ENCODE measurements around the gene SFMBT2.
A peak's percentile ranks its signal among the peaks of the same experiment; 100 is the strongest.

SFMBT2 gene

GRCh38 chr10:7136016-7136415, 274.8 kb downstream of the SFMBT2 start:
- no peak for DNase-seq (ENCODE audit: low spot score)

GRCh38 chr10:7135188-7135587, 275.6 kb downstream of the SFMBT2 start:
- no peak for DNase-seq (ENCODE audit: low spot score)

GRCh38 chr10:7134448-7134847, 276.4 kb downstream of the SFMBT2 start:
- no peak for DNase-seq (ENCODE audit: low spot score)

GRCh38 chr10:7133958-7134357, 276.9 kb downstream of the SFMBT2 start:
- no peak for DNase-seq (ENCODE audit: low spot score)

- no peak for DNase-seq (ENCODE audit: low spot score)
Measured at GRCh38 chr10:7133278-7133677, 277.6 kb downstream of the SFMBT2 start.

GRCh38 chr10:7130191-7130911, 280.5 kb downstream of the SFMBT2 start:
- no peak for DNase-seq (ENCODE audit: low spot score)

- DNase-seq (ENCODE audit: low spot score), result no peak
Measured at GRCh38 chr10:7123774-7124173, 287.1 kb downstream of the SFMBT2 start.

GRCh38 chr10:7122561-7122960, 288.3 kb downstream of the SFMBT2 start:
- DNase-seq (ENCODE audit: low spot score), result no peak

GRCh38 chr10:7121154-7121797, 289.6 kb downstream of the SFMBT2 start:
- DNase-seq (ENCODE audit: low spot score), result peak; percentile 68

- DNase-seq (ENCODE audit: low spot score), result peak; percentile 8
Measured at GRCh38 chr10:7119325-7120015, 291.4 kb downstream of the SFMBT2 start.

GRCh38 chr10:7117806-7118674, 292.8 kb downstream of the SFMBT2 start:
- DNase-seq (ENCODE audit: low spot score), result no peak

GRCh38 chr10:7117177-7117799, 293.5 kb downstream of the SFMBT2 start:
- DNase-seq (ENCODE audit: low spot score), result no peak

GRCh38 chr10:7111561-7111960, 299.3 kb downstream of the SFMBT2 start:
- peak; percentile 45 for DNase-seq (ENCODE audit: low spot score)

- no peak for DNase-seq (ENCODE audit: low spot score)
Measured at GRCh38 chr10:7111089-7111488, 299.7 kb downstream of the SFMBT2 start.

Data from RKO (cell line).